WTC11 (cell line): Measurements from ENCODE around the gene SHPK. TPM values are rescaled to one million over a fixed set of nuclear protein-coding genes. Genes with fewer than 3 reads are reported as not detected.

ENCODE experiments used
- ATAC-seq: fragments of 200-7000 bp; cut with Tn5 transposase; 2 replicates; pipeline ENCODE4 v1.10.0; 2021; ENCODE audit warnings: mild to moderate bottlenecking, moderate library complexity
- CTCF ChIA-PET: fragments of 300-600 bp; sonication (Branson Sonifier 250); formaldehyde crosslinking; loops from one replicate; lab custom pipeline; 2021; ENCODE audit warnings: antibody characterized with exemption; lab: Charles Lee
- POLR2A ChIA-PET: fragments of 350-600 bp; sonication (Branson Sonifier 250); formaldehyde crosslinking; loops from one replicate; lab custom pipeline; 2021; ENCODE audit warnings: antibody characterized with exemption; lab: Charles Lee
- DNase-seq: peaks from one replicate; pipeline ENCODE4 v3.0.0; 2021; ENCODE audit warnings: low spot score
- H3K27ac Mint-ChIP-seq: 2 replicates; pipeline ENCODE4 v1.8.0; 2021; ENCODE audit warnings: mixed read lengths
- H3K27me3 Mint-ChIP-seq: 2 replicates; pipeline ENCODE4 v1.8.0; 2021; ENCODE audit warnings: low read depth, mild to moderate bottlenecking, moderate library complexity, mixed read lengths
- H3K36me3 Mint-ChIP-seq: 2 replicates; pipeline ENCODE4 v1.8.0; 2021; ENCODE audit warnings: mixed read lengths
- H3K4me1 Mint-ChIP-seq: 2 replicates; pipeline ENCODE4 v1.8.0; 2022; ENCODE audit warnings: mixed read lengths
- H3K4me3 Mint-ChIP-seq: 2 replicates; pipeline ENCODE4 v1.8.0; 2021; ENCODE audit warnings: mild to moderate bottlenecking, moderate library complexity, mixed read lengths
- H3K9me3 Mint-ChIP-seq: 2 replicates; pipeline ENCODE4 v1.8.0; 2021; ENCODE audit warnings: mixed read lengths
- ATF1 ChIP-seq: sonication (generic); formaldehyde crosslinking; IDR thresholded peaks from 2 replicates; pipeline ENCODE4 v1.8.1; 2023; ENCODE audit warnings: mild to moderate bottlenecking, moderate library complexity, missing genetic modification reagents
- CREM ChIP-seq: sonication (generic); formaldehyde crosslinking; IDR thresholded peaks from 2 replicates; pipeline ENCODE4 v1.8.1; 2022; ENCODE audit warnings: mild to moderate bottlenecking, missing genetic modification reagents, moderate library complexity
- FOXJ3 ChIP-seq: sonication (generic); formaldehyde crosslinking; IDR thresholded peaks from 2 replicates; pipeline ENCODE4 v1.9.0; 2021; ENCODE audit warnings: missing genetic modification reagents, mild to moderate bottlenecking, borderline replicate concordance
- NFE2L1 ChIP-seq: sonication (generic); formaldehyde crosslinking; IDR thresholded peaks from 2 replicates; pipeline ENCODE4 v1.8.1; 2023; ENCODE audit warnings: missing genetic modification reagents
- NR2C2 ChIP-seq: sonication (generic); formaldehyde crosslinking; IDR thresholded peaks from 2 replicates; pipeline ENCODE4 v1.8.0; 2022; ENCODE audit warnings: mild to moderate bottlenecking, missing genetic modification reagents
- SMAD3 ChIP-seq: sonication (generic); formaldehyde crosslinking; IDR thresholded peaks from 2 replicates; pipeline ENCODE4 v1.8.0; 2022; ENCODE audit warnings: missing genetic modification reagents, mild to moderate bottlenecking, borderline replicate concordance
- TEAD1 ChIP-seq: sonication (generic); formaldehyde crosslinking; IDR thresholded peaks from 2 replicates; pipeline ENCODE4 v1.8.0; 2022; ENCODE audit warnings: mild to moderate bottlenecking, missing genetic modification reagents
- ZBTB43 ChIP-seq: sonication (generic); formaldehyde crosslinking; IDR thresholded peaks from 2 replicates; pipeline ENCODE4 v1.8.1; 2023; ENCODE audit warnings: mild to moderate bottlenecking, missing genetic modification reagents
- ZNF138 ChIP-seq: sonication (generic); formaldehyde crosslinking; conservative IDR thresholded peaks from 2 replicates; pipeline ENCODE4 v1.8.1; 2022; ENCODE audit warnings: mild to moderate bottlenecking, moderate library complexity, missing genetic modification reagents
- ZNF317 ChIP-seq: sonication (generic); formaldehyde crosslinking; IDR thresholded peaks from 2 replicates; pipeline ENCODE4 v1.8.1; 2023; ENCODE audit warnings: low read depth, mild to moderate bottlenecking, moderate library complexity, missing genetic modification reagents, borderline replicate concordance
- ZNF423 ChIP-seq: fragments of 250-450 bp; sonication (Bioruptor Pico); IDR thresholded peaks from 2 replicates; pipeline ENCODE4 v2.1.2; 2022; ENCODE audit warnings: mild to moderate bottlenecking, moderate library complexity
- total RNA-seq: library from RNA; stranded (reverse); gene quantifications from 3 replicates; pipeline ENCODE4 v1.2.3, GENCODE V29; 2021
- TF ChIP-seq, protein P1 (sequence below): fragments of 250-450 bp; sonication (Bioruptor Pico); IDR thresholded peaks from 2 replicates; pipeline ENCODE4 v1.9.0; 2021; ENCODE audit warnings: mild to moderate bottlenecking
- TF ChIP-seq, protein P2 (sequence below): fragments of 250-450 bp; sonication (Bioruptor Pico); IDR thresholded peaks from 2 replicates; pipeline ENCODE4 v1.9.0; 2021; ENCODE audit warnings: mild to moderate bottlenecking
- TF ChIP-seq, protein P3 (sequence below): sonication (generic); formaldehyde crosslinking; conservative IDR thresholded peaks from 2 replicates; pipeline ENCODE4 v1.8.1; 2022; ENCODE audit warnings: mild to moderate bottlenecking, missing genetic modification reagents
- TF ChIP-seq, protein P4 (sequence below): sonication (generic); formaldehyde crosslinking; IDR thresholded peaks from 2 replicates; pipeline ENCODE4 v1.8.0; 2022; ENCODE audit warnings: mild to moderate bottlenecking, missing genetic modification reagents

SHPK gene
- total RNA-seq, 1 experiment from 2014 or later = 29.2 TPM

GRCh38 chr17:3655766-3656165, 19.7 kb upstream of the SHPK start (continued):
- TF ChIP-seq, protein P1, sequence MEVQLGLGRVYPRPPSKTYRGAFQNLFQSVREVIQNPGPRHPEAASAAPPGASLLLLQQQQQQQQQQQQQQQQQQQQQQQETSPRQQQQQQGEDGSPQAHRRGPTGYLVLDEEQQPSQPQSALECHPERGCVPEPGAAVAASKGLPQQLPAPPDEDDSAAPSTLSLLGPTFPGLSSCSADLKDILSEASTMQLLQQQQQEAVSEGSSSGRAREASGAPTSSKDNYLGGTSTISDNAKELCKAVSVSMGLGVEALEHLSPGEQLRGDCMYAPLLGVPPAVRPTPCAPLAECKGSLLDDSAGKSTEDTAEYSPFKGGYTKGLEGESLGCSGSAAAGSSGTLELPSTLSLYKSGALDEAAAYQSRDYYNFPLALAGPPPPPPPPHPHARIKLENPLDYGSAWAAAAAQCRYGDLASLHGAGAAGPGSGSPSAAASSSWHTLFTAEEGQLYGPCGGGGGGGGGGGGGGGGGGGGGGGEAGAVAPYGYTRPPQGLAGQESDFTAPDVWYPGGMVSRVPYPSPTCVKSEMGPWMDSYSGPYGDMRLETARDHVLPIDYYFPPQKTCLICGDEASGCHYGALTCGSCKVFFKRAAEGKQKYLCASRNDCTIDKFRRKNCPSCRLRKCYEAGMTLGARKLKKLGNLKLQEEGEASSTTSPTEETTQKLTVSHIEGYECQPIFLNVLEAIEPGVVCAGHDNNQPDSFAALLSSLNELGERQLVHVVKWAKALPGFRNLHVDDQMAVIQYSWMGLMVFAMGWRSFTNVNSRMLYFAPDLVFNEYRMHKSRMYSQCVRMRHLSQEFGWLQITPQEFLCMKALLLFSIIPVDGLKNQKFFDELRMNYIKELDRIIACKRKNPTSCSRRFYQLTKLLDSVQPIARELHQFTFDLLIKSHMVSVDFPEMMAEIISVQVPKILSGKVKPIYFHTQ (CRISPR knock-in tag) = no peak
- TF ChIP-seq NFE2L1 (CRISPR knock-in tag) (no peak), ATF1 (CRISPR knock-in tag) (no peak), CREM (CRISPR knock-in tag) (no peak), NR2C2 (CRISPR knock-in tag) (no peak)
- TF ChIP-seq, protein P2, sequence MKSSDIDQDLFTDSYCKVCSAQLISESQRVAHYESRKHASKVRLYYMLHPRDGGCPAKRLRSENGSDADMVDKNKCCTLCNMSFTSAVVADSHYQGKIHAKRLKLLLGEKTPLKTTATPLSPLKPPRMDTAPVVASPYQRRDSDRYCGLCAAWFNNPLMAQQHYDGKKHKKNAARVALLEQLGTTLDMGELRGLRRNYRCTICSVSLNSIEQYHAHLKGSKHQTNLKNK (CRISPR knock-in tag) = no peak

DNA sequence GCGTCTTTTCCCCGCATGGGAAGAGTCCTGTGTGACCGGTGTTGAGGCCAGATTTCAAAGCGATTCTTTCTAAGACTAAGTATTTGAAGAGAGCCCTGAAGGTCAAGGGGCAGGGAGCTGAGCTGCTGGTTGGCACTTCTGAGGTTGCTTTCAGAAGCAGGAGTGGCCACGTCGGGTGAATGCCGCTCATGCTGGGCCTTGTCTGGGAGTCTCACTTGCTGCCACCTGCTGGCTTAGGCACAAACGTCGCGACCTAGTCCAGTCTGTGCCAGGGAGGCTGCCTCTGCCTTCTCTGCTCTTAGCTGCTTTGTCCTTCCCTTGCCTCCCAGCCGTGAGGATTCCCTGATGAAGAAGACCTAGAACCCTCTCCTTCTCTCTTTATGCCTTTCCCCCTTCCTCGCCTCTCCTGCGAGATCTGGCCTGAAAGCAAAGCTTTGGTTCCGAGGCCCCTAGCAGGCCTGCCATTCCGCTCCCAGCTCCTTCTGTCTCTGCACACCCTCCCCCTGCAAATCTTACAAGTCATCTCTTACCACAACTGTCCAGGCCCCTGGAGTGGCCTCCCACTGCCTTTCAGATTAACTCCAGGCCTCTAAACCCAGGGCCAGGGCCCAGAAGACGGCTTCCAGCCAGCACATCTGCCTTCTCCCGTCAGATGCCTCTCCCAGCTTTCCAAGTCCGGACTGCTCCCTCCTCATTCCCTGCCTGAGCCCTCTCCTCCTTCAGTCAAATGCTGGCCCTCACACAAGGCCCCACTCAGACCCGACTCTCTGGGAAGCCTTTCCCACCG, 11.9 kb upstream of the SHPK start:
- ATAC-seq (peak; percentile 93), DNase-seq (peak; percentile 58)
- H3K9me3 Mint-ChIP-seq = no peaks in the 10 kb centered on the region
- no peaks in the 10 kb centered on the region for H3K4me1 Mint-ChIP-seq
- no peaks in the 10 kb centered on the region for H3K27me3 Mint-ChIP-seq
- H3K4me3 Mint-ChIP-seq = no peak overlapping the region
- peaks cover 7% of the 10 kb centered on the region; the same call in 1 of the 2 replicates for H3K36me3 Mint-ChIP-seq
- TF ChIP-seq ZBTB43 (no peak), SMAD3 (no peak), ZNF317 (no peak), ZNF138 (no peak), FOXJ3 (no peak), ZNF423 (CRISPR knock-in tag) (no peak), TEAD1 (CRISPR knock-in tag) (no peak)
- TF ChIP-seq, protein P3, sequence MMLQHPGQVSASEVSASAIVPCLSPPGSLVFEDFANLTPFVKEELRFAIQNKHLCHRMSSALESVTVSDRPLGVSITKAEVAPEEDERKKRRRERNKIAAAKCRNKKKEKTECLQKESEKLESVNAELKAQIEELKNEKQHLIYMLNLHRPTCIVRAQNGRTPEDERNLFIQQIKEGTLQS = no peak
- TF ChIP-seq, protein P4, sequence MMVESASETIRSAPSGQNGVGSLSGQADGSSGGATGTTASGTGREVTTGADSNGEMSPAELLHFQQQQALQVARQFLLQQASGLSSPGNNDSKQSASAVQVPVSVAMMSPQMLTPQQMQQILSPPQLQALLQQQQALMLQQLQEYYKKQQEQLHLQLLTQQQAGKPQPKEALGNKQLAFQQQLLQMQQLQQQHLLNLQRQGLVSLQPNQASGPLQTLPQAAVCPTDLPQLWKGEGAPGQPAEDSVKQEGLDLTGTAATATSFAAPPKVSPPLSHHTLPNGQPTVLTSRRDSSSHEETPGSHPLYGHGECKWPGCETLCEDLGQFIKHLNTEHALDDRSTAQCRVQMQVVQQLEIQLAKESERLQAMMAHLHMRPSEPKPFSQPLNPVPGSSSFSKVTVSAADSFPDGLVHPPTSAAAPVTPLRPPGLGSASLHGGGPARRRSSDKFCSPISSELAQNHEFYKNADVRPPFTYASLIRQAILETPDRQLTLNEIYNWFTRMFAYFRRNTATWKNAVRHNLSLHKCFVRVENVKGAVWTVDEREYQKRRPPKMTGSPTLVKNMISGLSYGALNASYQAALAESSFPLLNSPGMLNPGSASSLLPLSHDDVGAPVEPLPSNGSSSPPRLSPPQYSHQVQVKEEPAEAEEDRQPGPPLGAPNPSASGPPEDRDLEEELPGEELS (CRISPR knock-in tag) = no peak
- ChIA-PET CTCF (interaction anchor here (0.6 to 2.9 kb wide), 11 partner anchors 9 to 600 kb away, joined by 3 to 25 read pairs (median 6); partner anchors contain the start of genes CTNS, P2RX5 and SHPK), POLR2A (interaction anchor here (0.6 to 1.4 kb wide), 4 partner anchors 12 to 859 kb away, joined by 3 to 10 read pairs (median 3); partner anchors contain the start of genes CTNS, P2RX5 and SHPK)
- H3K27ac Mint-ChIP-seq = peak overlapping the region; percentile 17; the same call in 1 of the 2 replicates

- no peak overlapping the region for H3K4me3 Mint-ChIP-seq
- no peaks in the 10 kb centered on the region for H3K9me3 Mint-ChIP-seq
- ChIA-PET POLR2A (interaction anchor here (0.6 to 1.4 kb wide), 3 partner anchors 11 to 355 kb away, joined by 3 read pairs; partner anchors contain the start of genes CTNS, P2RX5 and SHPK), CTCF (interaction anchor here (0.6 to 2.9 kb wide), 10 partner anchors 9 to 599 kb away, joined by 3 to 25 read pairs (median 6); partner anchors contain the start of genes CTNS, P2RX5 and SHPK)
- no peak for DNase-seq
- H3K27ac Mint-ChIP-seq = no peak overlapping the region
- TF ChIP-seq NFE2L1 (CRISPR knock-in tag) (no peak), ZNF423 (CRISPR knock-in tag) (no peak)
- peak; percentile 27 for ATAC-seq
- H3K4me1 Mint-ChIP-seq = no peaks in the 10 kb centered on the region
- H3K27me3 Mint-ChIP-seq = no peaks in the 10 kb centered on the region
- peaks cover 7% of the 10 kb centered on the region; the same call in 1 of the 2 replicates for H3K36me3 Mint-ChIP-seq
Measured at GRCh38 chr17:3647251-3647650, 11.2 kb upstream of the SHPK start.
